ENCODE data around the gene MIPEP. TPM values are rescaled to one million over a fixed set of nuclear protein-coding genes. Genes with fewer than 3 reads are reported as not detected.

The MIPEP gene
- total and polyA plus RNA-seq, 9 of the 15 experiments (the other 6 are each of a cell fraction or from before 2014, with no cell fraction given), result 1.7 to 19.3 (median 13.1) TPM

GRCh38 chr13:23865026-23865425 is 24.2 kb downstream of the MIPEP start (continued):
- TF ChIP-seq ZNF239 (CRISPR knock-in tag; IDR thresholded peaks at IDR 0.05), result no peak
- no peak for TF ChIP-seq ZBTB7A (IDR thresholded peaks at IDR 0.05; ENCODE audit: borderline replicate concordance, control insufficient read depth, low read depth, low read length)
- TF ChIP-seq ZBED1 (IDR thresholded peaks at IDR 0.05), result no peak
- TF ChIP-seq POLR3A (IDR thresholded peaks at IDR 0.05; ENCODE audit: borderline replicate concordance, extremely low read depth, insufficient read depth, insufficient read length), result no peak
- no peak for TF ChIP-seq OTX1 (CRISPR knock-in tag; IDR thresholded peaks at IDR 0.05)
- no peak for TF ChIP-seq ZNF277 (CRISPR knock-in tag; IDR thresholded peaks at IDR 0.05; ENCODE audit: borderline replicate concordance)
- no peak for TF ChIP-seq SLC30A9 (CRISPR knock-in tag; IDR thresholded peaks at IDR 0.05)
- TF ChIP-seq CHD4 (IDR thresholded peaks at IDR 0.05; ENCODE audit: insufficient read depth, insufficient replicate concordance, low read depth, low read length, poor library complexity, severe bottlenecking), result no peak

- intact Hi-C loops (cut with micrococcal nuclease), result no loop called here
- Histone ChIP-seq H3K9me3 (replicated peaks; ENCODE audit: control insufficient read depth, insufficient read depth, low read depth, low read length) (no peaks in the 10 kb centered on the region), H3K27me3 (ENCODE audit: control insufficient read depth in 2 of 2, insufficient read depth in 2 of 2, low read length in 2 of 2) (no peaks in the 10 kb centered on the region), H2AFZ (ENCODE audit: low read depth, low read length) (no peak overlapping the region), H3K36me3 (ENCODE audit: control insufficient read depth, insufficient read depth, low read length) (peaks cover 12% of the 10 kb centered on the region; the same call in 2 of the 3 replicates), H3K9ac (ENCODE audit: insufficient read depth in 1 of 2, low read depth in 2 of 2, low read length in 2 of 2) (no peak overlapping the region), H3K4me2 (ENCODE audit: insufficient read depth, low read length) (no peak overlapping the region), H3K4me1 (replicated peaks in 1 of 2; ENCODE audit: control insufficient read depth in 2 of 2, insufficient read depth in 2 of 2, low read length in 2 of 2) (peaks cover 1 to 7% of the 10 kb centered on the region in 2 experiments; a peak in 3 of 5 replicates), H3K4me3 (no peak overlapping the region), H3K79me2 (ENCODE audit: control insufficient read depth, insufficient read depth, low read length) (no peaks in the 10 kb centered on the region), H3K9me1 (ENCODE audit: control insufficient read depth, insufficient read depth, low read length) (no peaks in the 10 kb centered on the region), H4K20me1 (replicated peaks; ENCODE audit: control insufficient read depth, insufficient read depth, low read length) (no peaks in the 10 kb centered on the region), H3K27ac (ENCODE audit: extremely low read depth, low read depth, low read length) (no peak overlapping the region)
- BruUV-seq (replicated peaks), result no TSS peak
- in situ Hi-C loops (cut with MboI), result no loop called here
- POLR2A ChIA-PET, result no interaction called here
- FAIRE-seq, result no peak
- no peak for ATAC-seq
- 68% methylated on average over 2 of the region's 2 CpGs for WGBS (ENCODE audit: insufficient coverage, low coverage, missing lambda C conversion rate)
- CTCF ChIA-PET (ENCODE audit: low intra/inter-chr PET ratio), result no interaction called here
- DNase-seq (ENCODE audit: extremely low read depth in 1 of 4, low spot score in 3 of 4), result no peak
- TF ChIP-seq GTF2F1 (IDR thresholded peaks at IDR 0.05; ENCODE audit: low read depth, low read length) (no peak), PHF20 (IDR thresholded peaks at IDR 0.05; ENCODE audit: partially characterized antibody) (no peak), ZNF668 (CRISPR knock-in tag; IDR thresholded peaks at IDR 0.05) (no peak), TARDBP (IDR thresholded peaks at IDR 0.05) (no peak), HNRNPUL1 (IDR thresholded peaks at IDR 0.05; ENCODE audit: low read length) (no peak), RHOXF2B (CRISPR knock-in tag; conservative IDR thresholded peaks at IDR 0.05) (no peak), ZNF165 (CRISPR knock-in tag; IDR thresholded peaks at IDR 0.05; ENCODE audit: borderline replicate concordance) (no peak), ELK3 (CRISPR knock-in tag; IDR thresholded peaks at IDR 0.05) (no peak), NFRKB (IDR thresholded peaks at IDR 0.05; ENCODE audit: low read depth) (no peak), ETV5 (CRISPR knock-in tag; IDR thresholded peaks at IDR 0.05; ENCODE audit: low read depth) (no peak), ZKSCAN8 (CRISPR knock-in tag; IDR thresholded peaks at IDR 0.05) (no peak), ZNF511 (CRISPR knock-in tag; IDR thresholded peaks at IDR 0.05) (no peak), SMAD1 (IDR thresholded peaks at IDR 0.05; ENCODE audit: low read depth, low read length, partially characterized antibody) (no peak)
Measured at GRCh38 chr13:23861310-23861709, 27.9 kb downstream of the MIPEP start.

Data from K562 (cell line).